K562 (cell line): Measurements from ENCODE around the gene EPN3. TPM values are rescaled to one million over a fixed set of nuclear protein-coding genes. Genes with fewer than 3 reads are reported as not detected.

Experiments
- ATAC-seq: fragments of 200-7000 bp; cut with Tn5 transposase; 3 replicates; pipeline ENCODE4 v1.9.1; 2020; ENCODE audit warnings: moderate library complexity
- BruUV-seq: library from RNA; stranded (reverse); fragments of 400-500 nt; replicated peaks from 2 replicates; lab custom pipeline; 2021; lab: Mats Ljungman, UMichigan
- CTCF ChIA-PET: fragments of 300-600 bp; formaldehyde crosslinking; extraction: SDS; loops from one replicate; lab custom pipeline; 2021; ENCODE audit warnings: low intra/inter-chr PET ratio; lab: Yijun Ruan, JAX
- POLR2A ChIA-PET: fragments of 300-600, 350-650 bp; sonication (Branson Sonifier 250); formaldehyde crosslinking; extraction: SDS; loops from one replicate; lab custom pipeline; 2021; ENCODE audit warnings: antibody characterized with exemption, inconsistent platforms; lab: Yijun Ruan, JAX
- DNase-seq, 4 experiments: peaks; one replicate each; pipeline versions ENCODE4 v3.0.0 to v3.0.0-alpha.2; 2011 to 2018; ENCODE audit warnings: low spot score in 3 of 4, mixed read lengths in 3 of 4; ENCODE audit errors: extremely low read depth in 1 of 4
- FAIRE-seq: peaks from 2 replicates; lab custom pipeline; 2011; peaks lifted over from hg19 to GRCh38; lab: Jason Lieb, UNC
- H2AFZ ChIP-seq: 2 replicates; pipeline ENCODE4 v1.6.0; 2011; ENCODE audit warnings: low read depth, low read length, control low read depth, inconsistent platforms
- H3K27ac ChIP-seq: fragments of 200-600 bp; 3 replicates; pipeline ENCODE4 v1.8.0; 2011; ENCODE audit warnings: low read depth, mild to moderate bottlenecking, control low read depth, inconsistent platforms, low read length, moderate library complexity, mixed read lengths; ENCODE audit errors: extremely low read depth
- H3K27me3 ChIP-seq, 2 experiments: fragments of 300-600 bp in 1 of 2; 2 replicates in 1 of 2; 3 replicates in 1 of 2; pipeline versions ENCODE4 v1.6.0 to v1.8.0; 2011; ENCODE audit warnings: inconsistent platforms in 2 of 2, low read length in 2 of 2, mild to moderate bottlenecking in 1 of 2, mixed read lengths in 1 of 2, moderate library complexity in 1 of 2; ENCODE audit not compliant: control insufficient read depth in 2 of 2, insufficient read depth in 2 of 2
- H3K36me3 ChIP-seq: fragments of 300-600 bp; 3 replicates; pipeline ENCODE4 v1.8.0; 2011; ENCODE audit warnings: mild to moderate bottlenecking, low read length, inconsistent platforms; ENCODE audit not compliant: control insufficient read depth, insufficient read depth
- H3K4me1 ChIP-seq, 2 experiments: fragments of 200-600 bp in 1 of 2; replicated peaks in 1 of 2; 2 replicates in 1 of 2; 3 replicates in 1 of 2; pipeline versions ENCODE4 v1.5.1 to v1.8.0; 2011; ENCODE audit warnings: inconsistent platforms in 2 of 2, low read length in 2 of 2, mild to moderate bottlenecking in 1 of 2, mixed read lengths in 1 of 2, moderate library complexity in 1 of 2; ENCODE audit not compliant: control insufficient read depth in 2 of 2, insufficient read depth in 2 of 2
- H3K4me2 ChIP-seq: 2 replicates; pipeline ENCODE4 v1.6.1; 2011; ENCODE audit warnings: low read length, control low read depth, inconsistent platforms, mixed read lengths; ENCODE audit not compliant: insufficient read depth
- H3K4me3 ChIP-seq: fragments of 200-600 bp; sonication (generic), shearing (Covaris generic); 2 replicates; pipeline ENCODE4 v1.5.1; 2016; ENCODE audit warnings: control low read depth, inconsistent platforms
- H3K79me2 ChIP-seq: fragments of 200-600 bp; 3 replicates; pipeline ENCODE4 v1.8.0; 2011; ENCODE audit warnings: low read length, inconsistent platforms; ENCODE audit not compliant: control insufficient read depth, insufficient read depth
- H3K9ac ChIP-seq, 2 experiments: 2 replicates each; pipeline versions ENCODE4 v1.6.0 to v1.6.1; 2011; ENCODE audit warnings: low read depth in 2 of 2, low read length in 2 of 2, control low read depth in 1 of 2, inconsistent platforms in 1 of 2, mild to moderate bottlenecking in 1 of 2, mixed read lengths in 1 of 2; ENCODE audit not compliant: insufficient read depth in 1 of 2
- H3K9me1 ChIP-seq: one replicate; pipeline ENCODE4 v1.6.0; 2011; ENCODE audit warnings: inconsistent platforms, mild to moderate bottlenecking, low read length, moderate library complexity; ENCODE audit not compliant: control insufficient read depth, insufficient read depth
- H3K9me3 ChIP-seq: replicated peaks from 2 replicates; pipeline ENCODE4 v1.5.1; 2011; ENCODE audit warnings: low read depth, low read length, inconsistent platforms; ENCODE audit not compliant: control insufficient read depth, insufficient read depth
- H4K20me1 ChIP-seq: replicated peaks from 2 replicates; pipeline ENCODE4 v1.6.1; 2011; ENCODE audit warnings: low read length, inconsistent platforms, mixed read lengths; ENCODE audit not compliant: control insufficient read depth, insufficient read depth
- BRD9 ChIP-seq: fragments of 450-650 bp; IDR thresholded peaks from 2 replicates; pipeline ENCODE4 v1.6.1; 2018; ENCODE audit warnings: low read depth; ENCODE audit not compliant: partially characterized antibody
- CREB3 ChIP-seq: fragments of 450-650 bp; conservative IDR thresholded peaks from 2 replicates; pipeline ENCODE4 v1.6.1; 2016; ENCODE audit warnings: missing genetic modification characterization, low read depth, mild to moderate bottlenecking, missing compliant biosample characterization, moderate library complexity
- CTBP1 ChIP-seq: fragments of 450-650 bp; IDR thresholded peaks from 2 replicates; pipeline ENCODE4 v1.6.1; 2016; ENCODE audit warnings: borderline replicate concordance
- EP300 ChIP-seq: IDR thresholded peaks from 2 replicates; pipeline ENCODE4 v1.6.1; 2012; ENCODE audit warnings: low read length, improper control_type of control experiment
- JUN ChIP-seq, 2 experiments: sonication (generic) in 1 of 2; formaldehyde crosslinking in 1 of 2; IDR thresholded peaks; 2 replicates each; pipeline versions ENCODE4 v1.6.1 to v1.8.0; 2012 to 2022; ENCODE audit warnings: borderline replicate concordance in 2 of 2, mild to moderate bottlenecking in 2 of 2, improper control_type of control experiment in 1 of 2, low read depth in 1 of 2, low read length in 1 of 2, missing genetic modification reagents in 1 of 2
- SPI1 ChIP-seq: IDR thresholded peaks from 2 replicates; pipeline ENCODE4 v1.6.1; 2011; ENCODE audit warnings: low read depth, low read length, control low read depth, borderline replicate concordance
- VEZF1 ChIP-seq: fragments of 200-800 bp; sonication (Bioruptor generic); IDR thresholded peaks from 2 replicates; pipeline ENCODE4 v1.6.1; 2017; ENCODE audit warnings: missing genetic modification characterization, missing compliant biosample characterization
- ZNF184 ChIP-seq: sonication (generic); formaldehyde crosslinking; IDR thresholded peaks from 2 replicates; pipeline ENCODE4 v1.5.0; 2020; ENCODE audit warnings: missing genetic modification reagents
- ZNF316 ChIP-seq: fragments of 450-650 bp; IDR thresholded peaks from 2 replicates; pipeline ENCODE4 v1.6.1; 2016
- ZNF740 ChIP-seq, 3 experiments: fragments of 200-800 bp in 1 of 3; sonication (Bioruptor generic) in 1 of 3; sonication (generic) in 1 of 3; formaldehyde crosslinking in 1 of 3; IDR thresholded peaks; 2 replicates each; pipeline versions ENCODE4 v1.6.1 to v1.8.0; 2016 to 2022; ENCODE audit warnings: mild to moderate bottlenecking in 2 of 3, missing compliant biosample characterization in 2 of 3, missing genetic modification characterization in 2 of 3, missing genetic modification reagents in 1 of 3
- WGBS: fragments of 100-300 bp; shearing (Covaris generic); methylation state at CpG from one replicate; pipeline ENCODE4 v1.1.6; 2016; ENCODE audit warnings: low coverage, mixed read lengths; ENCODE audit not compliant: insufficient coverage; ENCODE audit errors: missing lambda C conversion rate; 5-methylcytosine and 5-hydroxymethylcytosine counted together
- in situ Hi-C: fragments of 300-500 bp; cut with MboI; formaldehyde crosslinking; loops from 4 replicates; pipeline ENCODE4 v1.15.0; 2018; ENCODE audit warnings: inconsistent platforms, mixed read lengths
- intact Hi-C: fragments of 100-400 bp; cut with micrococcal nuclease; formaldehyde crosslinking; loops from 2 replicates; pipeline ENCODE4 v1.14.2; 2022
- polyA plus RNA-seq, 8 experiments: library from polyadenylated mRNA; depleted of rRNA in 4 of 8; stranded (reverse) in 5 of 8; unstranded in 3 of 8; fragments of >200 nt; fragmentation: Nextera tagmentation in 2 of 8; fragmentation: Illumina TruSeq in 1 of 8; extraction: Ambion mirVana in 2 of 8; extraction: Trizol in 1 of 8; gene quantifications; 2 replicates each; pipeline versions ENCODE4 v1.2.1 to v1.2.3, GENCODE V29; 2011 to 2014; ENCODE audit warnings: inconsistent platforms in 1 of 8, missing spikeins in 1 of 8
- total RNA-seq, 7 experiments: library from RNA; depleted of rRNA in 6 of 7; stranded (reverse); fragments of >200 nt in 6 of 7; fragmentation: Illumina TruSeq in 2 of 7; extraction: Trizol in 2 of 7; gene quantifications; 2 replicates each; pipeline versions ENCODE4 v1.2.1 to v1.2.3, GENCODE V29; 2011 to 2021; ENCODE audit warnings: low replicate concordance in 1 of 7

The EPN3 gene
- total and polyA plus RNA-seq, 9 of the 15 experiments (the other 6 are each of a cell fraction or from before 2014, with no cell fraction given) = 0.16 TPM; not detected in 8

GRCh38 chr17:50563092-50563511 lies 30.6 kb downstream of the EPN3 start:
- TF ChIP-seq ZNF184 = no peak
- TF ChIP-seq VEZF1 = 0 out of 2 replicates have a peak, but pooled peaks have one; percentile 20
- TF ChIP-seq SPI1 = no peak
- TF ChIP-seq ZNF316 = peak; percentile 18; the same call in 1 of the 2 replicates
- TF ChIP-seq JUN (IDR thresholded peaks at IDR 0.05; ENCODE audit: borderline replicate concordance, low read depth, low read length) = no peak
- no peak for TF ChIP-seq JUN (CRISPR knock-in tag; IDR thresholded peaks at IDR 0.05; ENCODE audit: borderline replicate concordance)
- TF ChIP-seq CREB3 (tag) = no peak
- no peak for TF ChIP-seq BRD9
- TF ChIP-seq EP300 = no peak
- TF ChIP-seq ZNF740 (CRISPR knock-in tag; IDR thresholded peaks at IDR 0.05) = peak; percentile 78; the same call in 1 of the 2 replicates
- TF ChIP-seq ZNF740 (tag; IDR thresholded peaks at IDR 0.05) = no peak
- peak; percentile 44; the same call in 1 of the 2 replicates for TF ChIP-seq CTBP1
- H3K27me3 ChIP-seq = peaks cover 22 to 59% of the 10 kb centered on the region in 2 experiments
- no peak for DNase-seq
- no peak overlapping the region for H3K4me3 ChIP-seq
- ATAC-seq = no peak
- ChIA-PET CTCF (no interaction called here), POLR2A (interaction anchor here (0.6 to 1.2 kb wide), 4 partner anchors 12 to 163 kb away, joined by 3 to 4 read pairs (median 4); partner anchors contain the start of gene LUC7L3)
- H3K9ac ChIP-seq = no peak overlapping the region
- no peaks in the 10 kb centered on the region for H3K36me3 ChIP-seq
- intact Hi-C loops = no loop called here
- peaks cover 9 to 38% of the 10 kb centered on the region in 2 experiments for H3K4me1 ChIP-seq
- no peak for FAIRE-seq
- H3K9me3 ChIP-seq = no peaks in the 10 kb centered on the region
- H3K9me1 ChIP-seq = no peaks in the 10 kb centered on the region
- 5% methylated on average over 2 of the region's 4 CpGs for WGBS
- H3K79me2 ChIP-seq = no peaks in the 10 kb centered on the region
- no peak overlapping the region for H3K4me2 ChIP-seq
- in situ Hi-C loops = no loop called here
- BruUV-seq = no TSS peak
- H4K20me1 ChIP-seq = peaks cover 20% of the 10 kb centered on the region; the same call in 1 of the 2 replicates
- H2AFZ ChIP-seq = no peak overlapping the region
- no peak overlapping the region for H3K27ac ChIP-seq
